ELF-1 (cell line): ENCODE data around the gene MDFI.
"Not testable (repeated sequence)": the region's sequence is repeated elsewhere in the genome, so short reads cannot be mapped to it uniquely, and the experiment has no call there.

Experiments
- DNase-seq: peaks from one replicate; pipeline ENCODE4 v3.0.0-alpha.2; 2016; ENCODE audit warnings: low read depth, low spot score

The MDFI gene

DNA sequence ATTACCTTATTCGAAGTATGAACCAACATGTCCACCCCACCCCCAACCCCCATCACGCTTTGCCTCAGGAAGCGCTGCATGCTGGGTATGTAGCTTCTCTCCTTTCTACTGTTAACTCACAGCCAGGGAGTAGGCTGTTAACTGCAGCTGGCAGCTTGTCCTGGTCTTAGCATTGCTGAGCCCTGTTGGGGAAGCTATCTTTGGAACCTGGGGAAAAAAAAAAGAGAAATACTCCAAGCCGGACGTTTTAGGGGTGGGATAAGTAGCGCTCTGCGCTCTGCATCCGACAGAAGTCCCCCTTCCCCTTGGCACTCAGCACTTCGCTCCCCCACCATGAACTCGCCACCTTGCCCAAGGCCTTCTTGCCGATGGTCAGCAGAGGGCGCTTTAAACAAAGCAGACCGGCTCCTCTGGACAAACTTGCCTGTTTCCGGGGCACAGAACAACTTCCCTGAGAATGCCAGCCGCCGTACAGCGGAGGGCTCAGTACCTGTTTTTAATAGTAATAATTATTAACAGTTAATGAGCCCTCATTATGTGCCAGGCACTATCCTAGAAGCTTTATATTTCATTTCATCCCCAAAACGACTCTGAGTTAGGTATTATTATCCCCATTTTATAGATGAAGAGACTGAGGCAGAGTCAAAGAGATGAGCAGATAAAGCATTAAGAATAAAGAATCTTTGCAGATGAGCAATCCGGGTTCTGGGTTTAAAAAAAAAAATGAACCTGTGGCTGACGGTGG lies 35.2 kb upstream of the MDFI start:
- peak; percentile 91 for DNase-seq

DNA sequence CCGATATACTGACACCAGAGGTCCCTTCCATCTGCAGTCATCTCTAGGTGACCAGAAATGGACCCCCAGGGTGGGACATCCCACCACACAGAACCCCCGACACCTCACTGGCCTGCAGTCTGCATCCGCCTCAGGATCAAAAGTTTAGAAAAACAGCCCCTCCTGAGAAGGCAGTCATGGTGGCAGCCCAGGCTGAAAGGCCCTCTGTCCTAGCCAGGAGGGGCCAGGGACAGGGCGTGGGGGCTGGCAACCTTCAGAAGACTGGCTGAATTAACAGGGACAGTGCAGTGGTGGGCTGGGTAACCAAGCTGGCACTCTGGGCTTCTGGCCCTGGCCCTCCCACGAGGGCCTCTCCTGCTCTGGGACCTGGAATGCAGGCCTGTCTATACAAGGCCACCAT lies 34.3 kb upstream of the MDFI start:
- no peak for DNase-seq

DNA sequence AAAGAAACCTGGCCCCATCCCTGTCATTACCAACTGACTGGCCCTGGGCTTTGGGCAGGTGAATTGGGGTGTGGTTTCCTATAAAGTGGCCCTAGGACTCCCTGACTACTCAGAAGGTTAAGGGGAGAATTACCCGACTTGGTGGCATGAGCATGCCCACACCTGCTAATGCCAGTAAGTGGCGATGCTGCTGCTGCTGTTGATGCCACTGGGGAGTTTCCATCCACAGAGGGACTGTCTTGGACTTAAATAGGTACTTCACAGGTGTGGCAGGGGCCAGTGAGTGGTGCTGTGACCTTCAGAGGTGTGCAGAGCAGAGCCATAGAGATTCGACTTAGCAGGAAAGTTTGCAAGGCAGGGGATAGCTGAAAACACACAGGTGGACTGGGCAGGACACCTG lies 32.6 kb upstream of the MDFI start:
- DNase-seq = no peak

DNA sequence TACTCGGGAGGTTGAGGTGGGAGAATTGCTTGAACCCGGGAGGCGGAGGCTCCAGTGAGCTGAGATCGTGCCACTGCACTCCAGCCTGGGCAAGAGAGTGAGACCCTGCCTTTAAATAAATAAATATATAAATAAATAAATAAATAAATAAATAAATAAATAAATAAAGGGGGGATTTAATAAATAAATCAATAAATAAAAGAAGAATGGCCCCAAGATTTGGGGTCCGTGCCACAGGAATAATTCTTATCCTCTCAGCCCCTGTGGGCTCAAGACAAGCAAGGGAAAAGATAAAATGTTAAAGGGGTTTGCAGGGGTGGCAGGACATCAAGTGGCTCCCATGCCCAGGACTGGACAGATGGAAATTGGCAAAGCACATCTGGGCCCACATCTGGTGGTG lies 31.2 kb upstream of the MDFI start:
- no peak for DNase-seq

DNA sequence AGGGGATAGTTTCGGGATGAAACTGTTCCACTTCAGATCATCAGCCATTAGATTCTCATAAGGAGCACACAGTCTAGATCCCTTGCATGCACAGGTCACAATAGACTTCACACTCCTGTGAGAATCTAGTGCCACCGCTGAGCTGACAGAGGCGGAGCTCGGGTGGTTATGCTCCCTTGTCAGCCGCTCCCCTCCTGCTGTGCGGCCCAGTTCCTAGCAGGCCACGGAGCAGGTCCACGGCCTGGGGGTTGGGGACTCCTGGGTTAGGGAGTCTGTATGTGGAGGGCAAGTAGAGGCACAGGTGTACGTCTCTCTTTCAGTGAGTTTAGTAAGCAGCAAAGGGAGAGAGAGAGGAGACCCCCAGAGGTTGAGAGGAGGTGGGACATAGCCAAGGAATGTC lies 30.5 kb upstream of the MDFI start:
- no peak for DNase-seq

DNA sequence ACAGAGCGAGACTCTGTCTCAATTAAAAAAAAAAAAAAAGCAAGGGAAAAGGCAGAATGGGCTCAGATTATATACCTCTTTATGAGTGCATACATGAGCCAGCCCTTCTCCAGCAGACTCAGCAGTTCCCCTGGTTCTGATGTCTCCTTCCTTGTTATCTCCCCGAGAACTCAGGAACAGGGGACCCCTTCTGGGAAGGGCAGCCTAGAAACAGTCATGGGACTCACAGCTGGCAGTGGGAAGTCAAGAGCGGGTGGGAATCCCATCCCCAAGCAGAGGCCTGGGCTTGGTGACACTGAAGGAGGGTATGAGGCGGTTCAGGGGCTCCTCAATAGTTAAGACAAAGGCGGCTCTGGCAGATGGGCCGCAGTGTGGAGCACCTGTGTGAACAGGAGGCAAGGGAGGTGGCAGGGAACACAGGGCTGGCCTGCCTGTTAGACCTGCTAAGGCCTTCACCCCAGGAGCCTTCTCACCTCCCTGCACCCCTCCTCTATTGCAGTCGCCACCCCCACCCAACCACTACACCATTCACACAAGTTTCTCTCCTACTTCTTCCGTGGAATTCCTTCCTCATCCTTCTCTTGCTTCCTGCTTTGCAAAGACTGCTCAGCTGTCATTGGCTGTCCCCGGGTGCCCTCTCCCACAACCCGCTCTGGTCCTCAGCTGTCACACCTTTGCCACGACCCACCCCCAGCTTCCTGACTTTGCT lies 29.7 kb upstream of the MDFI start:
- no peak for DNase-seq

DNA sequence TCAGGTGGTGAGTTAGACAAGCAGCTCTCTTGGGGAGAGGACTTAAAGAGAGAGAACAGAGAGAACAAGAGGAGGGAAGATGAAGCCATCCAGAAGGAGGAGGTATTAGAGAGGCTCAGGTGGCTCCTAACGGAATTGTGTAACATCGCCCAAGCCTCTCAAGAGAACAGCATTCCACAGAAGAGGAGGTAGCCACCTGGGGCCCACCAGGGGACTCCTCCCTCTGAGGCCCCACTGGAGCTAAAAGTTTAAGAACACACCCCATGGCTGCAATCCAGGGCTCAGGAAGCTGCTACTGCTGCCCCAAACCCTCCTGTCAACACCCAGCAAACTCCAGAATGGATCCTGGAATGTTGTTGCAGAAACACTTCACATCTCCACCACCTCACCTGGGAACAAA lies 23.6 kb upstream of the MDFI start:
- no peak for DNase-seq

DNA sequence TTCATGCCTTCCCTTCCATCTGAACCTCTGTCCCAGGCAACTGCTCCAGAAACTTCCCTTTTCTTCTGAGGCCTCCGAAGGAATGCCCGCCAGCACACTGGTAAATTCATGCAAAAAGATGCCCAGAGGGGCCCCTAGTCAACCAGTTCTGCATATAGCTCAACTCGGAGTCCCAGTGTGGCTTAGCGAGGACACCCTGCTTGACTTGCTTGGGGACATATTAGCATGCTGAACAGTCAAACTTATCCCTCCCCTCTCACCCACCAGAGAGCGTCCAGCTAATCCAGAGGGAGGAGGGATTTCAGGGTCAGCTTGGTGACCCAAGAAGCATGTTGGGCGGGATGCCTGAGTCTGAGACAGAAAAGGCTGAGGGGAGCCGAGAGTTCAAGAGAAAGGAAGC lies 23.0 kb upstream of the MDFI start:
- DNase-seq = peak; percentile 62

DNA sequence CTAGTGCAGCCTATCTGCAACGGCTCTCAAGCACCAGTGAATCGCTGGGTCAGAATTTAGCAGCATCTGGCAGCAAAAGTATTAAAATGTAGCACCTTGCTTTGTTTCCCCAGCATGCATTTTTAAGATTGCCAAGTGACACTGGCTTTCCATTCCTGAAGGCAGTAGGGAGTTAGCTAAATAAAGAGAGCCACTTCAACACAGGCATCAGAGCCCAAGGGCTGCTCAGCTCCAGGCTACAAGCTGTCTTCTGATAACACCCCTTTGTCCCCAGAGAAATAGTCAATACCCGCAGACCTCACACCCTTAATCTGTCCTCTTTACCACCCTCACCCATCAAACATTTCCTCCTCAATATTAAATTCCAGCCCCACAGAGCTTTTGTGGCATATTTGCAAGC lies 19.7 kb upstream of the MDFI start:
- DNase-seq = no peak

DNA sequence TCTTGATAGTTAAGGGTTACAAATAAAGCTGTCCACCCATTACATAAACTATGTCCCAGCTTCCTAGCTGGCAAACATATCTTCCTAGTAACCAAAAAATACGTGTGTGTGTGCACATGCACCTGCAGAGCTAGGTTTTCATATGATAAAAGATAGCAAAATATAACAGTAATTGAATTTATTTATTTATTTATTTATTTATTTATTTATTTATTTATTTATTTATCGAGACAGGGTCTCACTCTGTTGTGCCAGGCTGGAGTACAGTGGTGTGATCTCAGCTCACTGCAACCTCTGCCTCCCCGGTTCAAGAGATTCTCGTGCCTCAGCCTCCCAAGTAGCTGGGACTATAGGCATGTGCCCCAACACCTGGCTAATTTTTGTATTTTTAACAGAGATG lies 19.1 kb upstream of the MDFI start:
- DNase-seq = not testable (repeated sequence)

DNA sequence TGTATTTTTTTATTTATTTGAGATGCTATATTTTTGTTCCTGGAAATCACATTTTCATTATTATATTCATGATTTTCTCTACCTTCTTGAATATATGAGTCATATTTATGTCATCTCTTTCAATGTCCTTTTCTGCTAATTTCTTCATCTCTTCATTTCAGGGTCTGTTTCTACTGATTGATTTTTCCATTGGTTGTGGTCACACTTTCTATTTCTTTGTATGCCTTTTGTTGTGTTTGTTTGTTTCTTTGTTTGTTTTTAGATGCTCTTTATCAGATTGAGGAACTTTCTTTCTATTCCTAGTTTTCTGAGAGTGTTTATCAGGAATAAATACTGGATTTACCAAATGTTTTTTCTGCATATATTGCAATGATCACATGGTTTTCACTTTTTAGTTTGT lies 16.9 kb upstream of the MDFI start:
- no peak for DNase-seq

DNA sequence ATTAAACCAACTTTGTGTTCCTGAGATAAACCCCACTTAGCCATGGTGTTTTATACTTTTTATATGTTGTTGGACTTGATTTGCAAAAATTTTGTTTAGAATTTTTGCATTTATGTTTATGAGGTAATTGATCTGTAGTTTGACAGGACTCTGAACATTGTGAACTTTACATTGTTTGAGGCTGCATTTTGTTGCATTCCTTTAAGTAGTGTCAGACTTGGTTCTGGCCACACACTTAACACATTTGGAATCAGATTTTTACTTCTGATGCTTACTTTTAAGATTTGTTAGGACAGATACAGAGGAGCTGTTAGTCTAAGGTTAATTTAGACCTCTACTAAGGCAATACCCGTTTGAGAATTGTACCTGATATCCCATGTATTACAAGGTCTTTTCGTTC lies 16.5 kb upstream of the MDFI start:
- no peak for DNase-seq

DNA sequence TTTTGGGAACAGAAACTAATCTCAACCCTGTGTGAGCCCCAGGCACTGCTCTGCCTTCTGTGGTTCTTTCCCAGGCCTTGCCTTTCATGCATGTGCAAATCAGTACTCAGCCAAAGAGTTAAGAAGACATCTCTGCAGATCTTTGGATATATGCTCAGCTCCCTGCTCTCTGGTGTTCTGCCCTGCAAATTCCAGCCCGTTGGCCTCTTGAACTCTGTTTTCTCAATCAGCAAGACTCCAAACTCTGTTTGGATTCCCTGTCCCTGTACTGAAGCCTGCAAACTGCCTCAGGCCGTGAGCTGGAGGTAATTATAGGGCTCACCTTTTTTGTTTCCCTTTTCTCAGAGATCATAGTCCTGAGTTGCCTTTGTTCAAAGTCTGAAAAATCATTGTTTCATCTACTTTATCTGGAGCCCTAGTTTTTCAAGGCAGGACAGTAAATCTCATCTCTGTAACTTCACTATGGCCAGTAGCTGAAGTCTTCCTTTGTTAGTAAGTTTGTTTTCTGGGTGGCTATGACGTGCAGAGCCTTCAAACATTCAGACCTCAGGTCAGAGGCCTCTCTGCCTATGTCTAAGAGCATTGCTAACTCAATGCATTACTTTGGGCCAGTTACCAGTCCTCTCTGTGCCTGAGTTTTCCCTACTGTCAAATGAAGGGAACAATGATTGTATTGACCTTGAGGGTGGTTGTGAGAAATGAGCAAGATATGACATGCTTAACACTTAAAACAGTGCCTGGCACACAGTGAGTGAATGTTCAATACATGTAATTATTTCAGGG lies 15.9 kb upstream of the MDFI start:
- peak; percentile 93 for DNase-seq

DNA sequence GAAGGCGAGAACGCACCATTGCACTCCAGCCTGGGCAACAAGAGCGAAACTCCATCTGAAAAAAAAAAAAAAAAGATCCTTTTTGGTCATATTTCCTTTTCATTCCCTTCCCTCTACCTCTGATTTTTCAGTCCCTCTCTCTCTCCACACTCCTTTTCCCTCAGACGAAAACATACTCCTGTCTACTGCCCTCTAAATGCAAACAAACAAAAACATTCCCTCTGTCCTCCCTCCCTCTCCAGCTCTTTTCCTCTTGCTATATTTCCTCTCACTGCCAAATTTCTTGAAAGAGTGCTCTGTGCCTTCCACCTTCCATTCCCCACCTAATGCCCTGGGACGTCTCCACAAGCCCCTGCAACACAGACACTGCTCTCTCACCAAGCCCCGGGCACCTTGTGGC lies 14.9 kb upstream of the MDFI start:
- no peak for DNase-seq

DNA sequence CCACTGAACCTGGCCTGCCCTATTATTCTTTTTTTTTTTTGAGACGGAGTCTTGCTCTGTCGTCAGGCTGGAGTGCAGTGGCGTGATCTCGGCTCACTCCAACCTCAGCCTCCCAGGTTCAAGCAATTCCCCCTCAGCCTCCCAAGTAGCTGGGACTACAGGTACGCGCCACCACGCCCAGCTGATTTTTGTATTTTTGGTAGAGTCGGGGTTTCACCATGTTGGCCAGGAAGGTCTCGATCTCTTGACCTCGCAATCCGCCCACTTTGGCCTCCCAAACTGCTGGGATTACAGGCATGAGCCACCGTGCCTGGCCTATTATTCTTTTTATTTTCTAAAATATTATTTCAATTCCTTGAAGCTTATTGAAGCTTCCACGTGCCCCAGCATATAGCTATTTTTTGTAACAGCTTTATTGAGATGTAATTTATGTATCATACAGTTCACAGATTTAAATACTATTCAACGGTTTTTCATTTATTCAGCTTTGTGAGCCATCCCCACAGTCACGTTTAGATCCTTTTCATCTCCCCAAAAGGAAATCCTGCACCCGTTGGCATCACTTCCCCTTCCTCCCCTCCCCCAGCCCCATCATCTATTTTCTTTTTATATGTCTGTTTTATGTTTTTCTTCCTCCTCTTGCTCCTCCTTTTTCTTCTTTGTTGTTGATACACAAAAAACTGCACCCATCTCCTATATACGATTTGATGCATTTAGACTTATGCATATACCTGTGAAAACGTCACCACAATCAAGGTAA lies 13.5 kb upstream of the MDFI start:
- no peak for DNase-seq

DNA sequence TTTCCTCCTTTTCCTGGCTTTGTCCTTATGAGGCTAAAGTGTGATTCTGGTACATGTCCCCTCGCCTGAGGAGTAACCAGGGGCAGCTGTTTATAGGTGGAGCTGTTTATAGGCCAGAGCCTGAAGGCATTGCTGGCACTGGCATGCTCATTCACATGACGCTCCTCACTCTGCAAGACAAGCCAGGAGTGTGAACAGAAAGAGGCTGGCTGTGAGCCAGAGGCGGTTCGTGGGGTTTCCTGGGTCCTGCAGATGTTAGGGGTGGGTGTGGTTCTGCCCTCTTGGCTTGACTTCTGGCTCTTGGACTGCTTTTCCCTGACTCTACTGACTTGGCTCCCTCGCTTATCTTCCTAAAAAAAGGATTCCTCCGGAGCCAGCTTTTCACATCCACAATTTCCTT lies 12.8 kb upstream of the MDFI start:
- peak; percentile 77 for DNase-seq

DNA sequence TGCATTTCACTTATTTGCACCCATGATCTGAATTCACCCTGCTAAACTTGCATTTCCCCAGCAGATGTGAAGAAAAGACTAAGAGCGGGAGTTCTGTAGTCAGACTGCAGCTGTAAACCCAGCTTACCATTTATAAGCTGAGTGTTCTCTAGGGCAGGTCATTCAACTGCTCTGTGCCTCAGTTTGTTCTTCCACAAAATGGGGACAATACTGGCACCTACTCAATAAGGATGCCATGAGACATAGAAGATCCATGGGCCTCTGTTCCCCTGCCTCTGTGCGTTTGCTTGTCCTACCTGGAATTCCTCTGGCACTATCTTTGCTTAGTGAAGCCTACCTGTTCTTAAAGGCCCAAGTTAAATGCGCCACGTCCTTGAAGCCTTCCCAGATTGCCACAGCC lies 12.2 kb upstream of the MDFI start:
- DNase-seq = no peak

DNA sequence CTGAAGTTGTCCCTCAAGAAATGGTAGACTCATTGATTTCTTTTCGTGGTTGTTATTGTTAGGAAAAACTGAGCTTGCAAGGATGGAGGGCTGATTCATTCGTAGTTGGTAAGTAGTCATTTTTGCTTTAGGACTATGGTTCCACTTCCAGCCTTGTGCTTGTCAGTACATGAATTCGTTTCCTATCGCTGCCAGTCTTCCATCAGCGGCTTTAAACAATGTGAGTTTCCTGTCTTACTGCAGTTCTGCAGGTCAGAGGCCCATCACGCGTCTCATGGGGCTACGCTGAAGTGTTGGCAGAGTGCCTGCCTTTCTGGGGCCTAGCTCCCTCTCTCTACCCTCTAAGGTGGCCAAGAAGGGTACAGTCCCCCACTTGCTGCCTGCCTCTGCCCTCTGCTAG lies 11.4 kb upstream of the MDFI start:
- no peak for DNase-seq

DNA sequence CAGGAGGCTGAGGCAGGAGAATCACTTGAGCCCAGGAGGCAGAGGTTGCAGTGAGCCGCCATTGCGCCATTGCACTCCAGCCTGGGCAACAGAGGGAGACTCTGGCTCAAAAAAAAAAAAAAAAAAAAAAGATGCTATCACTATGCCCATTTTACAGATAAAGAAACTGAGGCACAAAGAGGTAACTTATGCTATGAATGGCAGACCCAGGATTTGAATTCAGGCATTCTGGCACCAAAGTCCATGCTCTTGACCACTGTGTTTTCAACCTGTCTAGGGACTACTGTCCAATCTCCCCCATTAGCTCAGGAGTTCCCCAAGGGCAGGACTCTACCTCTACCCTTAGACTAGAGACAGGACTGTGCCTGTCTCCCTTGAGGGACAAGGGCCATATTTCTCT lies 9.1 kb upstream of the MDFI start:
- DNase-seq = no peak

DNA sequence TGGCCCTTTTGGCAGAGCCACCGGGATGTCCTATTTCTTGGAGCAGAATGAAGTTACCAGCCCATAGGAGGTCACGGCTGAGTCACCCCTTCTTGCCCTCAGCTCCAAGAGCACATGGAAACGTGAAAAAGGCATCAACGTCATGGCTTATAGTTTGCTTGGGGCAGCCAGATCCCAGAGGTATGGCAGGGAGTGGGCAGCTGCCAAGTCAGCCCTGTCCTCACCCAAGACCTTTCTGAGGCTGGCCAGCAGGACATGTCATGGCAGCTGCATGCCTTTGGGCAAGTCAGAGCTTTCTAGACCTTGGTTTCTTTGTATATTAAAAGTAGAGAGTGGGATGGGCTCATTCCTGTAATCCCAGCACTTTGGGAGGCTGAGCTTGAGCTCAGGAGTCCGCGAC lies 8.2 kb upstream of the MDFI start:
- DNase-seq = no peak

DNA sequence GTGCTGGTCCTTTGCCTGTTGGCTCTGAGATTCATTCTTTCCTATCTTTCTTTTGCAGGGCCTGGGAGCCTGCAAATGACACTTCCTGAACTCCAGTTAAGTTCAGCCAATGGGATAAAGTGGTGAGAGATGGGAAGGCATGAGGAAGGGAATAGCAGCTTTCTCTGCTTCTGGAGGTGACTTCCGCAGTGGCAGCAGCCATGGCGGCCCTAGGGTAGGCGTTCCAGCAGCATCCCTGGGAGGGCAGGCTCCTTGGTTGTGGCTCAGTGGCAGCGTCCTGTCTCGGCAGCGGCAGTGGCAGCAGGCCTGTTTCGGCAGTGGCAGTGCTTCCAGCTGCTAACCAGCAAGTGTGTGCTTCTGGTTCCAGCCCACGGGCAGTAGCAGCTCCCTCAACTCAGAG lies 7.3 kb upstream of the MDFI start:
- no peak for DNase-seq

DNA sequence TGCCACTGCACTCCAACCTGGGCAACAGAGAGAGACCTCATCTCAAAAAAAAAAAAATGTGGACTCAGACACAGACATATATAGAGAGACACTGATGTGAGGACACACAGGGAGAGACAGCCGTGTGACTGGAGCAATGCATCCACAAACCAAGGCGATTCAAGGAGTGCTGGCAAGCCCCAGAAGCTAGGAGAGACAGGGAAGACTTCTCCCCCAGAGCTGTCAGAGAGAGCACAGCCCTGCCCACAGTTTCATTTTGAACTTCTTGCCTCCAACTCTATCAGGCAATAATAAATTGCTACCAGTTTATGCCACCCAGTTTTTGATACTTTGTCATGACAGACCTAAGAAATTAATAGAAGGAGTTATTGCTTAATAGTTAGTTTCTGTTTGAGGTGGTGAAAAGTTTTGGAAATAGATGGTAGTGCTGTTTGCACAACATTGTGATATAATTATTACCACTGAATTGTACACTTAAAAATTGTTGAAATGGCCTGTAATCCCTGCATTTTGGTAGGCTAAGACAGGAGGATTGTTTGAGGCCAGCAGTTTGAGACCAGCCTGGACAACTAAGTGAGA lies 5.1 kb upstream of the MDFI start:
- no peak for DNase-seq
